Measurements from ENCODE around the gene EIF4G1.
"Not testable (repeated sequence)": the region's sequence is repeated elsewhere in the genome, so short reads cannot be mapped to it uniquely, and the experiment has no call there.

EIF4G1 gene

GRCh38 chr3:184335291-184335660, 20.9 kb downstream of the EIF4G1 start:
- no peak for DNase-seq

- peak; percentile 56 for DNase-seq
These were observed 21.5 kb downstream of the EIF4G1 start for GRCh38 chr3:184335661-184336546.

- DNase-seq, result peak; percentile 17
These were observed 22.4 kb downstream of the EIF4G1 start for GRCh38 chr3:184336547-184337398.

- DNase-seq, result no peak
These were observed 23.0 kb downstream of the EIF4G1 start, which contains the start of gene FAM131A for GRCh38 chr3:184337399-184337714. TSS of gene FAM131A (plus strand) at chr3:184337600. CDS start at chr3:184337631, 31 bp downstream.

GRCh38 chr3:184337981-184338380, 23.6 kb downstream of the EIF4G1 start:
- DNase-seq, result no peak

GRCh38 chr3:184338511-184338945, 24.1 kb downstream of the EIF4G1 start:
- peak; percentile 91 for DNase-seq

GRCh38 chr3:184339001-184339400, 24.6 kb downstream of the EIF4G1 start:
- peak; percentile 36 for DNase-seq

GRCh38 chr3:184339451-184340135, 25.2 kb downstream of the EIF4G1 start:
- not testable (repeated sequence) for DNase-seq

- peak; percentile 82 for DNase-seq
These were observed 27.5 kb downstream of the EIF4G1 start for GRCh38 chr3:184341925-184342324.

- DNase-seq, result no peak
These were observed 28.9 kb downstream of the EIF4G1 start for GRCh38 chr3:184343200-184343876.

- DNase-seq, result no peak
These were observed 30.3 kb downstream of the EIF4G1 start for GRCh38 chr3:184344579-184345316.

- peak; percentile 64 for DNase-seq
These were observed 31.1 kb downstream of the EIF4G1 start for GRCh38 chr3:184345317-184346144.

- DNase-seq, result no peak
These were observed 32.2 kb downstream of the EIF4G1 start for GRCh38 chr3:184346480-184347190.

- DNase-seq, result no peak
These were observed 33.1 kb downstream of the EIF4G1 start for GRCh38 chr3:184347321-184348056.

GRCh38 chr3:184348057-184348382, 33.6 kb downstream of the EIF4G1 start:
- DNase-seq, result no peak

- no peak for DNase-seq
These were observed 35.4 kb downstream of the EIF4G1 start for GRCh38 chr3:184349563-184350470.

- DNase-seq, result no peak
These were observed 36.2 kb downstream of the EIF4G1 start for GRCh38 chr3:184350618-184351017.

GRCh38 chr3:184351511-184352148, 37.2 kb downstream of the EIF4G1 start:
- DNase-seq, result no peak
